SKM-1 (cell line): ENCODE results near the gene SPTAN1.

ENCODE experiments used
- DNase-seq: peaks from one replicate; lab custom pipeline; 2025; ENCODE audit not compliant: unreplicated experiment; lab: John Stamatoyannopoulos, UW

SPTAN1 gene

GRCh38 chr9:128595471-128595870, 43.1 kb downstream of the SPTAN1 start:
- no peak for DNase-seq

- no peak for DNase-seq
These were observed 47.7 kb downstream of the SPTAN1 start for GRCh38 chr9:128600099-128600498.

- no peak for DNase-seq
These were observed 51.3 kb downstream of the SPTAN1 start for GRCh38 chr9:128603697-128604096.

- DNase-seq = no peak
These were observed 55.4 kb downstream of the SPTAN1 start for GRCh38 chr9:128607642-128608350.

GRCh38 chr9:128610897-128611296, 58.5 kb downstream of the SPTAN1 start:
- no peak for DNase-seq

- DNase-seq = no peak
These were observed 59.4 kb downstream of the SPTAN1 start for GRCh38 chr9:128611600-128612394.

DNA sequence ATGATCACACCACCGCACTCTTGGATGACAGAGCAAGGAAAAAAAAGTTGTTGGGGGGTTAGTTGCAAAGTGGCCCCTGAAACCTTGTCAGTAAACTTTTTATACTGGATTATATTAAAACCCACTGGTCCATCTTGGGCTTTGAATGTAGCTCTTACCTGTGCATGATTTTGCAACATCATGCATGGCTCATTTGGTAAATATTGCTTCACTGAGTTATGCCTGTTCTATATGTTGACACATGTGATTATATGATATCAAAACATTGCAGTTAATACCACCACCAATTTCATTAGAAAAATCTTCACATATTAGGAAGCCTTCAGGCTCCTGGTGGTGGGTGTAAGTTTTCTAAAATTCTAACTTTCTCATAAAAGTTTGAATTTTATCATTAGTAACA, 62.3 kb downstream of the SPTAN1 start:
- DNase-seq = no peak

DNA sequence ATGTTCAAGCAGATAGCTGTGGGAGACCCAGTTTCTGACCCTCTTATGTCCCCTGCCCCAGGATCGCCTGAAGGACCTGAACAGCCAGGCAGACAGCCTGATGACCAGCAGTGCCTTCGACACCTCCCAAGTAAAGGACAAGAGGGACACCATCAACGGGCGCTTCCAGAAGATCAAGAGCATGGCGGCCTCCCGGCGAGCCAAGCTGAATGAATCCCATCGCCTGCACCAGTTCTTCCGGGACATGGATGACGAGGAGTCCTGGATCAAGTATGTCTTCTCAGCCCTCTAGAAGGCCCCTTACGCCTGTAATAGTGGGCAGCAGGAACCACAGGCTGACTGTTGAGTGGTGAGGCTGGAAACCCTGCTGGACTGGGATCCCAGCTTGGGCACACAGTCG, 63.2 kb downstream of the SPTAN1 start:
- DNase-seq = no peak

GRCh38 chr9:128617943-128618342, 65.6 kb downstream of the SPTAN1 start:
- no peak for DNase-seq

- no peak for DNase-seq
These were observed 66.7 kb downstream of the SPTAN1 start for GRCh38 chr9:128619127-128619526.

DNA sequence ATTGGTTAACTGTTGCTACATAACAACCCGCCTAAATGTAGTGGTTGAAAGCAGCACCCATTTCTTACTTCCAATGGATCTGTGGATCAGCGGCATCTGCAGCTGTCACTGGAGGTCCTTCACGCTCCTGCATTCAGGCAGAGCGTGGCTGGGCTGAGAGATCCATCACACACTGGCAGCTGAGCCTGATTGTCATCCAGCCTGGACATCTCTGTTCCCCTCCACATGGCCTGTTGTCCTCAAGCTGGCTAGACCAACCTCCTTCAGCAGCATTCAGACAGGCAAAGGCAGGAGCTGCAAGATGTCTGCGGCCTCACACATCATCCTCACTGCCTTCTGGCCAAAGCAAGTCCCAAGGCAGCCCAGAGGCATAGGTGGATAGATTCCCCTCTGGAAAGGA, 67.4 kb downstream of the SPTAN1 start:
- DNase-seq = no peak

GRCh38 chr9:128621730-128622455, 69.5 kb downstream of the SPTAN1 start:
- no peak for DNase-seq

GRCh38 chr9:128624566-128624965, 72.2 kb downstream of the SPTAN1 start:
- DNase-seq = no peak

GRCh38 chr9:128625391-128626146, 73.2 kb downstream of the SPTAN1 start:
- DNase-seq = no peak

- DNase-seq = no peak
These were observed 73.8 kb downstream of the SPTAN1 start for GRCh38 chr9:128626181-128626580.

DNA sequence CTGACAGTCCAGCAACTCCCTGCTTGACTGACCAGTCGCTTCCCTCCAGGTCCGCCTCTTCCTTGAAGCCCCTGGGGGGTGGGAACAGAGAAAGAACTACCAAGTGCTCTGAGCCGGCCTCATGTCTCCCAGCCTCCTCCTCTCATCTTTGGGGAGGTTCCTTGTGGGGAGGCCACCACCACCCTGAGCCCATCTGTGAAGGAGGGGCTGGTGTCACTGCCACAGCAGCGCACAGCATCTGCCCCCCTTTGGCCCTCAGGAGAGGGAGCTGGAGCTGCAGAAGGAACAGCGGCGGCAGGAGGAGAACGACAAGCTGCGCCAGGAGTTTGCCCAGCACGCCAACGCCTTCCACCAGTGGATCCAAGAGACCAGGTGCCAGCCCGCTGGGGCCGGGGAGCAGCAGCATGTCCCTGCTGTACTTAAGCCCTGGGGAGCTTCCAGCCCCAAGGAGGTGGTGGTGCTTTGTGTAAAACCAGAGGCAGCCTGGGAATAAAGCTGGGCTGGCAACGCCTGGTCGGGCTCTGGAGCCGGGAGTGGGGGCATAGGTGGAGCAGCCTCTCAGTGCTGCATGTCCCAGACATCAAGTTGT, 74.8 kb downstream of the SPTAN1 start:
- DNase-seq = no peak

GRCh38 chr9:128627906-128628305, 75.5 kb downstream of the SPTAN1 start:
- no peak for DNase-seq

GRCh38 chr9:128628471-128629048, 76.2 kb downstream of the SPTAN1 start:
- no peak for DNase-seq

DNA sequence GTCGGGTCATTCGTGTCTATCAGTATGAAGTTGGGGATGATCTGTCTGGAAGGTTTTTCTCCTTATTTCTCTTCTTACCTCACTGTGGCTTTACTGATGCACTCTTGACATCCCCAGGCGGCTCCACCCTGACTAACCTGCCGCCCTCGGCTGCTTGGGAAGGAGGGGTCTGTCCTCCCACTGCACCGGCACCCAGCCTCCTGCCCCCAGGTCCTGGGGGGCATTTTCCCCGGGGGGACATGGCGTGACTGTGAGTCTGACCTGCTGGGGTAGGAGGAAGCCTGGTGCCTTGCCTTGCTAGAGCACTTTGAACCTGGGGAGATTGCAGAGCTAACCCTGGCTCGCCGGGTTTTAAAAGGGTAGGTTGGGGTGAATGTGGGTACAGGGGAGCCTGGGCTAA, 76.7 kb downstream of the SPTAN1 start:
- no peak for DNase-seq

DNA sequence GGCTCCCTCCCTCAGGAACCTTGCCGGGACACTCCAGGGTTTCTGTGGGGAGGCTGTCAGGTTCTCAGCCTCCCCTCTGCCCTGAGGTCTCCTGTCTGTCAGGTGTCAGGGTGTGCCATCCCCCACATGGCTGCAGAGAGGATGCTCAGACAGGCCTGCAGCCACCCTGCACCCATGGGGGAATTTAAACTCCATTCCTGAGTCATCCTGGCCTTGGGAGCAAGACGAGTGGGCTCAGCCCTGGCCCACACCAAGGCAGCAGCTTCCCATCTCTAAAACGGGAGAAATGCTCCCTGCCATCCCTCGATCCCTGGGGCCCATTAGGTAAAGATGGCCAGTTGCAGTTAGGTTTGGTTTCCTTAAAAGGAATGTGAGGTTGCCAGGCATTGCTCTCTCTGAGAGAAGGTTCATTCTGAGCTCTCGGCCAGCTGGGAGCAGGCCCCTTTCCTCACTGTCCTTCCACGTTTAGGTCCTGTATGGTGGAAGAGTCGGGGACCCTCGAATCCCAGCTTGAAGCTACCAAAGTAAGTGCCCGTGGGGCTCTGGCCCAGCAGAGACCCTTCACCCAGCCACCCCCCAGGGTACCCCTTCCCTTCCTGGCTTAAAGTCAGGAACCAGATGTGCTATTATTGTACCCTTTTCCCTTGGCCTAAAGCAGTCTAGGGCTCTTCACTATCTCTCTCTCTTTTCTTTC, 77.6 kb downstream of the SPTAN1 start:
- no peak for DNase-seq
